ENCODE measurements around the gene SUSD6. TPM values are rescaled to one million over a fixed set of nuclear protein-coding genes. Genes with fewer than 3 reads are reported as not detected.

SUSD6 gene
- total and polyA plus RNA-seq, 8 donors = 8.9 to 41.9 (median 20.3) TPM

- intact Hi-C loops (cut with DNase I) = no loop called here
- no peaks in the 10 kb centered on the region for H3K36me3 ChIP-seq
- no peak overlapping the region for H3K4me3 ChIP-seq
- peaks cover 0 to 11% (median 0%) of the 10 kb centered on the region in 4 donors for H3K27me3 ChIP-seq
- peak; percentile 59 to 88 (median 78) for ATAC-seq
- no peaks in the 10 kb centered on the region for H3K9me3 ChIP-seq
- FAIRE-seq = no peak
- DNase-seq = peak in 1 of 6 donors; percentile 46
- H3K27ac ChIP-seq = no peak overlapping the region
- no peak for TF ChIP-seq CTCF (IDR thresholded peaks at IDR 0.05)
- 28 to 35% methylated on average over 7 of the region's 7 CpGs for WGBS, 2 donors
- peaks cover 0 to 5% (median 0%) of the 10 kb centered on the region in 3 donors for H3K4me1 ChIP-seq
These were observed 31.3 kb upstream of the SUSD6 start for GRCh38 chr14:69580009-69580577.

- no peak overlapping the region for H3K4me3 ChIP-seq
- peaks cover 0 to under 1% (median 0%) of the 10 kb centered on the region in 4 donors for H3K27me3 ChIP-seq
- H3K4me1 ChIP-seq = peaks cover 0 to 5% (median 0%) of the 10 kb centered on the region in 3 donors
- H3K9me3 ChIP-seq = no peaks in the 10 kb centered on the region
- intact Hi-C loops (cut with DNase I) = no loop called here
- H3K36me3 ChIP-seq = no peaks in the 10 kb centered on the region
- no peak overlapping the region for H3K27ac ChIP-seq
- DNase-seq (no peak), FAIRE-seq (no peak), ATAC-seq (no peak)
- no peak for TF ChIP-seq CTCF (IDR thresholded peaks at IDR 0.05)
- WGBS, 2 donors = 77 to 85% methylated on average over 7 of the region's 7 CpGs
These were observed 30.0 kb upstream of the SUSD6 start for GRCh38 chr14:69581316-69581935.

- no peak overlapping the region for H3K4me3 ChIP-seq
- ATAC-seq (no peak), FAIRE-seq (no peak), DNase-seq (no peak)
- intact Hi-C loops (cut with DNase I) = no loop called here
- H3K27me3 ChIP-seq = no peaks in the 10 kb centered on the region
- H3K4me1 ChIP-seq = peaks cover 0 to 5% (median 0%) of the 10 kb centered on the region in 3 donors
- H3K27ac ChIP-seq = no peak overlapping the region
- H3K36me3 ChIP-seq = no peaks in the 10 kb centered on the region
- no peak for TF ChIP-seq CTCF (IDR thresholded peaks at IDR 0.05)
- WGBS, 2 donors = 84 to 89% methylated on average over 1 of the region's 1 CpG
- H3K9me3 ChIP-seq = no peaks in the 10 kb centered on the region
These were observed 29.2 kb upstream of the SUSD6 start for GRCh38 chr14:69582212-69582611.

- ATAC-seq (no peak), FAIRE-seq (no peak), DNase-seq (no peak)
- H3K4me1 ChIP-seq = peaks cover 0 to 5% (median 0%) of the 10 kb centered on the region in 3 donors
- no peaks in the 10 kb centered on the region for H3K27me3 ChIP-seq
- H3K4me3 ChIP-seq = no peak overlapping the region
- 75 to 82% methylated on average over 4 of the region's 4 CpGs for WGBS, 2 donors
- no peaks in the 10 kb centered on the region for H3K9me3 ChIP-seq
- no peaks in the 10 kb centered on the region for H3K36me3 ChIP-seq
- intact Hi-C loops (cut with DNase I) = no loop called here
- no peak overlapping the region for H3K27ac ChIP-seq
- no peak for TF ChIP-seq CTCF (IDR thresholded peaks at IDR 0.05)
These were observed 28.6 kb upstream of the SUSD6 start for GRCh38 chr14:69582829-69583228.

- Histone ChIP-seq H3K27ac (no peak overlapping the region), H3K27me3 (no peaks in the 10 kb centered on the region), H3K36me3 (no peaks in the 10 kb centered on the region), H3K4me1 (peaks cover 0 to 5% (median 0%) of the 10 kb centered on the region in 3 donors), H3K9me3 (no peaks in the 10 kb centered on the region), H3K4me3 (no peak overlapping the region)
- DNase-seq (no peak), ATAC-seq (no peak), FAIRE-seq (no peak)
- 64 to 95% methylated on average over 1 of the region's 1 CpG for WGBS, 2 donors
- intact Hi-C loops (cut with DNase I) = no loop called here
- no peak for TF ChIP-seq CTCF (IDR thresholded peaks at IDR 0.05)
These were observed 27.0 kb upstream of the SUSD6 start for GRCh38 chr14:69584389-69584788.
